HG03354 (cell line): ENCODE measurements around the gene STRN4.
"Not testable (repeated sequence)": the region's sequence is repeated elsewhere in the genome, so short reads cannot be mapped to it uniquely, and the experiment has no call there.

Source experiments
- ATAC-seq: cut with Tn5 transposase; IDR thresholded peaks from one replicate; pipeline ENCODE4 v1.9.1; 2021; ENCODE audit warnings: mild to moderate bottlenecking; ENCODE audit not compliant: unreplicated experiment, poor library complexity, severe bottlenecking

Gene STRN4

GRCh38 chr19:46746281-46747057, at the start of gene STRN4:
Gene STRN4, minus strand, starts transcription at chr19:46746450. Its CDS starts 20 bp downstream, at chr19:46746430.
- ATAC-seq: peak; percentile 53

GRCh38 chr19:46791944-46792343, 45.7 kb upstream of the STRN4 start:
- ATAC-seq: no peak

GRCh38 chr19:46789371-46789770, 43.1 kb upstream of the STRN4 start:
- ATAC-seq: no peak

GRCh38 chr19:46788968-46789338, 42.7 kb upstream of the STRN4 start:
- no peak for ATAC-seq

GRCh38 chr19:46788262-46788967, 42.2 kb upstream of the STRN4 start, which contains the start of gene SLC1A5:
Gene SLC1A5, minus strand, starts transcription at chr19:46788594. Its CDS starts 629 bp downstream, at chr19:46787965.
- peak; percentile 75 for ATAC-seq

- ATAC-seq: no peak
These were observed 41.3 kb upstream of the STRN4 start for GRCh38 chr19:46787331-46788261.

GRCh38 chr19:46787040-46787330, 40.7 kb upstream of the STRN4 start:
- no peak for ATAC-seq

- no peak for ATAC-seq
These were observed 40.2 kb upstream of the STRN4 start for GRCh38 chr19:46786236-46787039.

GRCh38 chr19:46785980-46786235, 39.7 kb upstream of the STRN4 start:
- ATAC-seq: no peak

- ATAC-seq: no peak
These were observed 39.1 kb upstream of the STRN4 start for GRCh38 chr19:46785054-46785979.

GRCh38 chr19:46784262-46785053, 38.2 kb upstream of the STRN4 start:
- ATAC-seq: no peak

- no peak for ATAC-seq
These were observed 37.4 kb upstream of the STRN4 start for GRCh38 chr19:46783670-46784069.

GRCh38 chr19:46782355-46783019, 36.2 kb upstream of the STRN4 start:
- no peak for ATAC-seq

- not testable (repeated sequence) for ATAC-seq
These were observed 31.9 kb upstream of the STRN4 start for GRCh38 chr19:46777956-46778645.

GRCh38 chr19:46776927-46777911, 31.0 kb upstream of the STRN4 start:
- ATAC-seq: no peak
